Measurements from ENCODE around the gene OLFML2A.
A peak's percentile ranks its signal among the peaks of the same experiment; 100 is the strongest.

DNA sequence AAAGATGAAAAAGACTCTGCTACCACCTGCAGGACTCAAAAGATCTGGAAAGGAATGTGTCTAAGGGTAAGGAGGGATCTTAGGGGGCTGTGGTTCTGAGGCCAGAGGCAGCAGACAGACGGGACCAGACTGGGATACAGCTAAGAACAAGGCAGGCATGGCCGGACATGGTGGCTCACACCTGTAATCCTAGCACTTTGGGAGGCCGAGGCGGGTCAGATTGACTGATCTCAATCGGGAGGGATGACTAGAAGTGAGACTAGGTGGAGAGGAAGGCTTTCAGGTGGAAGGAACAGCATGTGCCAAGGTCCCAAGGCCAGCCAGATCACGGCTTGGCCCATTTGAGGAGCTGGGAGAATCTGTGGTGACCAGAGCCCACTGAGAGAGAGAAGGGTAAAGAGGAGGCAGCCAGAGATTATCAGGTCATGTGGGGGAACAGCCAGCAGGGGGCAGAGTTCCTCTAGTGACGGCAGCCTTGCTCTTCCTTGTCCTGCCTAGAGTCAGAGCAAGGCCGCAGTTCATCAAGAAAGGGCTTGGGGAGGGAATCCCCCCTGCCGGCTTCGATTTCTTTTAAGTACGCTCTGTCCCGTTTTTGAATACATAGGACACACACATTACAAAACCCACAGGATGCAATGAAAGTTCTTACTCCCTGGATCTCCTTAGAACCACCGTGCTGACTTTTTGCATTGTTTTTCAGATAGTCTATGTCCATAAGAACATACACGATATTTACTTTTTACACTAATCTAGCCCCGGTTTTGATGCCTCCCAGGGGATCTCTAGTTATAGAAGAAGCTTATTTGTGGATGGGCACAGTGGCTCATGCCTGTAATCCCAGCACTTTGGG is 2.6 kb upstream of the OLFML2A start:
- TF ChIP-seq, protein P1, sequence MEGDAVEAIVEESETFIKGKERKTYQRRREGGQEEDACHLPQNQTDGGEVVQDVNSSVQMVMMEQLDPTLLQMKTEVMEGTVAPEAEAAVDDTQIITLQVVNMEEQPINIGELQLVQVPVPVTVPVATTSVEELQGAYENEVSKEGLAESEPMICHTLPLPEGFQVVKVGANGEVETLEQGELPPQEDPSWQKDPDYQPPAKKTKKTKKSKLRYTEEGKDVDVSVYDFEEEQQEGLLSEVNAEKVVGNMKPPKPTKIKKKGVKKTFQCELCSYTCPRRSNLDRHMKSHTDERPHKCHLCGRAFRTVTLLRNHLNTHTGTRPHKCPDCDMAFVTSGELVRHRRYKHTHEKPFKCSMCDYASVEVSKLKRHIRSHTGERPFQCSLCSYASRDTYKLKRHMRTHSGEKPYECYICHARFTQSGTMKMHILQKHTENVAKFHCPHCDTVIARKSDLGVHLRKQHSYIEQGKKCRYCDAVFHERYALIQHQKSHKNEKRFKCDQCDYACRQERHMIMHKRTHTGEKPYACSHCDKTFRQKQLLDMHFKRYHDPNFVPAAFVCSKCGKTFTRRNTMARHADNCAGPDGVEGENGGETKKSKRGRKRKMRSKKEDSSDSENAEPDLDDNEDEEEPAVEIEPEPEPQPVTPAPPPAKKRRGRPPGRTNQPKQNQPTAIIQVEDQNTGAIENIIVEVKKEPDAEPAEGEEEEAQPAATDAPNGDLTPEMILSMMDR (conservative IDR thresholded peaks at IDR 0.05 in 1 of 2, IDR thresholded peaks at IDR 0.05 in 1 of 2; ENCODE audit: low read depth in 1 of 2, low read length in 2 of 2): peak; percentile 79 to 80
- no peak for TF ChIP-seq EZH2 (IDR thresholded peaks at IDR 0.05; ENCODE audit: low read length, missing control alignments)

All from fibroblast of lung (primary cell).